K562 (cell line): ENCODE results near the gene ASPHD2. TPM values are rescaled to one million over a fixed set of nuclear protein-coding genes. Genes with fewer than 3 reads are reported as not detected.
"Not testable (repeated sequence)": the region's sequence is repeated elsewhere in the genome, so short reads cannot be mapped to it uniquely, and the experiment has no call there.

Experiments used
- ATAC-seq: fragments of 200-7000 bp; cut with Tn5 transposase; 3 replicates; pipeline ENCODE4 v1.9.1; 2020; ENCODE audit warnings: moderate library complexity
- BruUV-seq: library from RNA; stranded (reverse); fragments of 400-500 nt; replicated peaks from 2 replicates; lab custom pipeline; 2021; lab: Mats Ljungman, UMichigan
- CTCF ChIA-PET: fragments of 300-600 bp; formaldehyde crosslinking; extraction: SDS; loops from one replicate; lab custom pipeline; 2021; ENCODE audit warnings: low intra/inter-chr PET ratio; lab: Yijun Ruan, JAX
- POLR2A ChIA-PET: fragments of 300-600, 350-650 bp; sonication (Branson Sonifier 250); formaldehyde crosslinking; extraction: SDS; loops from one replicate; lab custom pipeline; 2021; ENCODE audit warnings: antibody characterized with exemption, inconsistent platforms; lab: Yijun Ruan, JAX
- DNase-seq, 4 experiments: peaks; one replicate each; pipeline versions ENCODE4 v3.0.0 to v3.0.0-alpha.2; 2011 to 2018; ENCODE audit warnings: low spot score in 3 of 4, mixed read lengths in 3 of 4; ENCODE audit errors: extremely low read depth in 1 of 4
- FAIRE-seq: peaks from 2 replicates; lab custom pipeline; 2011; peaks lifted over from hg19 to GRCh38; lab: Jason Lieb, UNC
- H2AFZ ChIP-seq: 2 replicates; pipeline ENCODE4 v1.6.0; 2011; ENCODE audit warnings: low read depth, low read length, control low read depth, inconsistent platforms
- H3K27ac ChIP-seq: fragments of 200-600 bp; 3 replicates; pipeline ENCODE4 v1.8.0; 2011; ENCODE audit warnings: low read depth, mild to moderate bottlenecking, control low read depth, inconsistent platforms, low read length, moderate library complexity, mixed read lengths; ENCODE audit errors: extremely low read depth
- H3K27me3 ChIP-seq, 2 experiments: fragments of 300-600 bp in 1 of 2; 2 replicates in 1 of 2; 3 replicates in 1 of 2; pipeline versions ENCODE4 v1.6.0 to v1.8.0; 2011; ENCODE audit warnings: inconsistent platforms in 2 of 2, low read length in 2 of 2, mild to moderate bottlenecking in 1 of 2, mixed read lengths in 1 of 2, moderate library complexity in 1 of 2; ENCODE audit not compliant: control insufficient read depth in 2 of 2, insufficient read depth in 2 of 2
- H3K36me3 ChIP-seq: fragments of 300-600 bp; 3 replicates; pipeline ENCODE4 v1.8.0; 2011; ENCODE audit warnings: mild to moderate bottlenecking, low read length, inconsistent platforms; ENCODE audit not compliant: control insufficient read depth, insufficient read depth
- H3K4me1 ChIP-seq, 2 experiments: fragments of 200-600 bp in 1 of 2; replicated peaks in 1 of 2; 2 replicates in 1 of 2; 3 replicates in 1 of 2; pipeline versions ENCODE4 v1.5.1 to v1.8.0; 2011; ENCODE audit warnings: inconsistent platforms in 2 of 2, low read length in 2 of 2, mild to moderate bottlenecking in 1 of 2, mixed read lengths in 1 of 2, moderate library complexity in 1 of 2; ENCODE audit not compliant: control insufficient read depth in 2 of 2, insufficient read depth in 2 of 2
- H3K4me2 ChIP-seq: 2 replicates; pipeline ENCODE4 v1.6.1; 2011; ENCODE audit warnings: low read length, control low read depth, inconsistent platforms, mixed read lengths; ENCODE audit not compliant: insufficient read depth
- H3K4me3 ChIP-seq: fragments of 200-600 bp; sonication (generic), shearing (Covaris generic); 2 replicates; pipeline ENCODE4 v1.5.1; 2016; ENCODE audit warnings: control low read depth, inconsistent platforms
- H3K79me2 ChIP-seq: fragments of 200-600 bp; 3 replicates; pipeline ENCODE4 v1.8.0; 2011; ENCODE audit warnings: low read length, inconsistent platforms; ENCODE audit not compliant: control insufficient read depth, insufficient read depth
- H3K9ac ChIP-seq, 2 experiments: 2 replicates each; pipeline versions ENCODE4 v1.6.0 to v1.6.1; 2011; ENCODE audit warnings: low read depth in 2 of 2, low read length in 2 of 2, control low read depth in 1 of 2, inconsistent platforms in 1 of 2, mild to moderate bottlenecking in 1 of 2, mixed read lengths in 1 of 2; ENCODE audit not compliant: insufficient read depth in 1 of 2
- H3K9me1 ChIP-seq: one replicate; pipeline ENCODE4 v1.6.0; 2011; ENCODE audit warnings: inconsistent platforms, mild to moderate bottlenecking, low read length, moderate library complexity; ENCODE audit not compliant: control insufficient read depth, insufficient read depth
- H3K9me3 ChIP-seq: replicated peaks from 2 replicates; pipeline ENCODE4 v1.5.1; 2011; ENCODE audit warnings: low read depth, low read length, inconsistent platforms; ENCODE audit not compliant: control insufficient read depth, insufficient read depth
- H4K20me1 ChIP-seq: replicated peaks from 2 replicates; pipeline ENCODE4 v1.6.1; 2011; ENCODE audit warnings: low read length, inconsistent platforms, mixed read lengths; ENCODE audit not compliant: control insufficient read depth, insufficient read depth
- CREB5 ChIP-seq: fragments of 250-450 bp; sonication (Bioruptor Pico); IDR thresholded peaks from 2 replicates; pipeline ENCODE4 v1.5.0; 2020; ENCODE audit warnings: mild to moderate bottlenecking
- PKNOX1 ChIP-seq: fragments of 450-650 bp; IDR thresholded peaks from 2 replicates; pipeline ENCODE4 v1.6.1; 2016
- RFX1 ChIP-seq: fragments of 450-650 bp; IDR thresholded peaks from 2 replicates; pipeline ENCODE4 v1.6.1; 2016; ENCODE audit warnings: mild to moderate bottlenecking, moderate library complexity
- ZNF512 ChIP-seq: IDR thresholded peaks from 2 replicates; pipeline ENCODE4 v1.6.1; 2016; ENCODE audit warnings: missing genetic modification characterization, missing compliant biosample characterization
- WGBS: fragments of 100-300 bp; shearing (Covaris generic); methylation state at CpG from one replicate; pipeline ENCODE4 v1.1.6; 2016; ENCODE audit warnings: low coverage, mixed read lengths; ENCODE audit not compliant: insufficient coverage; ENCODE audit errors: missing lambda C conversion rate; 5-methylcytosine and 5-hydroxymethylcytosine counted together
- in situ Hi-C: fragments of 300-500 bp; cut with MboI; formaldehyde crosslinking; loops from 4 replicates; pipeline ENCODE4 v1.15.0; 2018; ENCODE audit warnings: inconsistent platforms, mixed read lengths
- intact Hi-C: fragments of 100-400 bp; cut with micrococcal nuclease; formaldehyde crosslinking; loops from 2 replicates; pipeline ENCODE4 v1.14.2; 2022
- polyA plus RNA-seq, 8 experiments: library from polyadenylated mRNA; depleted of rRNA in 4 of 8; stranded (reverse) in 5 of 8; unstranded in 3 of 8; fragments of >200 nt; fragmentation: Nextera tagmentation in 2 of 8; fragmentation: Illumina TruSeq in 1 of 8; extraction: Ambion mirVana in 2 of 8; extraction: Trizol in 1 of 8; gene quantifications; 2 replicates each; pipeline versions ENCODE4 v1.2.1 to v1.2.3, GENCODE V29; 2011 to 2014; ENCODE audit warnings: inconsistent platforms in 1 of 8, missing spikeins in 1 of 8
- total RNA-seq, 7 experiments: library from RNA; depleted of rRNA in 6 of 7; stranded (reverse); fragments of >200 nt in 6 of 7; fragmentation: Illumina TruSeq in 2 of 7; extraction: Trizol in 2 of 7; gene quantifications; 2 replicates each; pipeline versions ENCODE4 v1.2.1 to v1.2.3, GENCODE V29; 2011 to 2021; ENCODE audit warnings: low replicate concordance in 1 of 7

ASPHD2 gene
- total and polyA plus RNA-seq, 9 of the 15 experiments (the other 6 are each of a cell fraction or from before 2014, with no cell fraction given): 0.18 to 0.64 (median 0.36) TPM

- BruUV-seq, H3K4me2 ChIP-seq, in situ Hi-C loops, H3K27me3 ChIP-seq, H4K20me1 ChIP-seq, H3K79me2 ChIP-seq, H3K4me3 ChIP-seq, CTCF ChIA-PET, H3K27ac ChIP-seq, ATAC-seq, H3K36me3 ChIP-seq, H3K9me1 ChIP-seq, H3K9me3 ChIP-seq, DNase-seq, H3K9ac ChIP-seq, POLR2A ChIA-PET: not testable (repeated sequence)
- Histone ChIP-seq H2AFZ (0 out of 2 replicates have a peak overlapping the region, but pooled peaks have one; percentile 59), H3K4me1 (peaks cover 13 to 26% of the 10 kb centered on the region in 2 experiments)
- peak; percentile 19 for FAIRE-seq
- WGBS: 60% methylated on average over 6 of the region's 7 CpGs
- peak; percentile 59 for TF ChIP-seq ZNF512 (tag)
- TF ChIP-seq, all 486 proteins: peak for 1; not testable (repeated sequence) for 485
- intact Hi-C loops: not testable (repeated sequence)
Observed at GRCh38 chr22:26408562-26409220, 20.4 kb upstream of the ASPHD2 start.

- BruUV-seq: no TSS peak
- ChIA-PET CTCF (no interaction called here), POLR2A (no interaction called here)
- in situ Hi-C loops (no loop called here), intact Hi-C loops (no loop called here)
- no peaks in the 10 kb centered on the region for H3K79me2 ChIP-seq
- DNase-seq (no peak), FAIRE-seq (no peak), ATAC-seq (no peak)
- TF ChIP-seq RFX1: peak; percentile 57
- peak; percentile 30; the same call in 1 of the 2 replicates for TF ChIP-seq PKNOX1
- TF ChIP-seq CREB5: no peak
- H4K20me1 ChIP-seq: no peaks in the 10 kb centered on the region
- no peaks in the 10 kb centered on the region for H3K27me3 ChIP-seq
- WGBS: 20% methylated on average over 5 of the region's 5 CpGs
- no peak overlapping the region for H3K4me3 ChIP-seq
- H3K9ac ChIP-seq: no peak overlapping the region
- no peak overlapping the region for H2AFZ ChIP-seq
- no peaks in the 10 kb centered on the region for H3K36me3 ChIP-seq
- no peak overlapping the region for H3K4me2 ChIP-seq
- H3K9me1 ChIP-seq: no peaks in the 10 kb centered on the region
- H3K9me3 ChIP-seq: no peaks in the 10 kb centered on the region
- H3K27ac ChIP-seq: no peak overlapping the region
- peaks cover 6 to 16% of the 10 kb centered on the region in 2 experiments for H3K4me1 ChIP-seq
Observed at GRCh38 chr22:26409719-26410335, 19.2 kb upstream of the ASPHD2 start.
